Ovary (tissue), 9 donors: ENCODE results near the gene SYPL1. TPM values are rescaled to one million over a fixed set of nuclear protein-coding genes. Genes with fewer than 3 reads are reported as not detected.

Source experiments
- DNase-seq, 5 donors: peaks; one replicate each; pipeline ENCODE4 v3.0.0-alpha.2; 2019 to 2020
- H3K27ac ChIP-seq, 2 donors: fragments of 200-600 bp; one replicate each; pipeline versions ENCODE4 v1.5.1 to v1.8.0; 2019 to 2022
- H3K27me3 ChIP-seq: fragments of 200-600 bp; one replicate; pipeline ENCODE4 v1.8.0; 2022
- H3K36me3 ChIP-seq: fragments of 200-600 bp; sonication (generic); one replicate; pipeline ENCODE4 v1.5.1; 2019
- H3K4me1 ChIP-seq: one replicate; pipeline ENCODE4 v1.8.1; 2013; ENCODE audit warnings: mild to moderate bottlenecking, moderate library complexity; ENCODE audit not compliant: insufficient read depth
- H3K4me3 ChIP-seq: fragments of 200-600 bp; sonication (generic); one replicate; pipeline ENCODE4 v1.5.1; 2017
- H3K9me3 ChIP-seq, 2 donors: fragments of 200-600 bp in 1 of 2; sonication (generic) in 1 of 2; one replicate each; pipeline versions ENCODE4 v1.5.1 to v1.8.1; 2013 to 2019; ENCODE audit warnings: mild to moderate bottlenecking in 1 of 2, moderate library complexity in 1 of 2
- CTCF ChIP-seq, 3 donors: fragments of 450-650 bp in 2 of 3; fragments of 200-600 bp in 1 of 3; IDR thresholded peaks; one replicate each; pipeline versions ENCODE4 v1.5.1 to v1.8.0; 2016 to 2022; ENCODE audit warnings: antibody characterized with exemption in 3 of 3, mild to moderate bottlenecking in 1 of 3
- EP300 ChIP-seq: sonication (generic); formaldehyde crosslinking; IDR thresholded peaks from one replicate; pipeline ENCODE4 v1.6.1; 2017; ENCODE audit warnings: antibody characterized with exemption
- POLR2A ChIP-seq: fragments of 450-650 bp; IDR thresholded peaks from one replicate; pipeline ENCODE4 v1.6.1; 2017; ENCODE audit warnings: antibody characterized with exemption, mild to moderate bottlenecking, moderate library complexity
- WGBS, 3 donors: extraction: QIAGEN DNeasy Blood & Tissue Kit in 1 of 3; methylation state at CpG; one replicate each; pipeline versions ENCODE4 v1.1.5 to v1.1.7; 2013 to 2017; 5-methylcytosine and 5-hydroxymethylcytosine counted together
- intact Hi-C, 4 donors: fragments of 100-400 bp; cut with DNase I; formaldehyde crosslinking; loops; one replicate each; pipeline versions ENCODE4 v1.11.0 to v1.15.1; 2022 to 2023
- polyA plus RNA-seq, 2 donors: library from polyadenylated mRNA; stranded (reverse); fragments of 200-250 nt in 1 of 2; fragments of 350-450 nt in 1 of 2; fragmentation: Illumina TruSeq in 1 of 2; extraction: RNeasy Lipid Tissue Mini Kit (QIAGEN cat#74804) in 1 of 2; gene quantifications; one replicate each; pipeline ENCODE4 v1.2.3, GENCODE V29; 2013 to 2014
- total RNA-seq, 7 donors: library from RNA; depleted of rRNA in 2 of 7; stranded (reverse); fragments of >200 nt in 2 of 7; fragmentation: NEBNext Ultra II Directional in 3 of 7; extraction: Animal tissue kit (Norgen Biotek cat#: 25700) in 3 of 7; gene quantifications; one replicate each; pipeline versions ENCODE4 v1.1.0 to v1.2.4, GENCODE V29; 2016 to 2023
- donor health status: DM: no; HTN: no; CAD: no; lungs with moderate emphysema.
- donor health status: DM: no; HTN: no; CAD: no.
- donor health status: Bipolar disorder and iron deficiency.
- donor health status: DM: yes; HTN: yes; CAD: no.
- donor health status: DM: no; HTN: no; CAD: no.
- donor health status: DM: yes; HTN: yes; CAD: no.

The SYPL1 gene
- total and polyA plus RNA-seq, 9 donors = 71.5 to 127 (median 83.5) TPM

GRCh38 chr7:106080300-106080987 is 31.7 kb downstream of the SYPL1 start:
- Histone ChIP-seq H3K9me3 (no peaks in the 10 kb centered on the region), H3K4me3 (no peak overlapping the region), H3K4me1 (peaks cover 2% of the 10 kb centered on the region), H3K27me3 (no peaks in the 10 kb centered on the region), H3K36me3 (no peaks in the 10 kb centered on the region), H3K27ac (no peak overlapping the region)
- DNase-seq = no peak
- 53 to 75% (median 72%) methylated on average over 6 of the region's 6 CpGs for WGBS, 3 donors
- intact Hi-C loops = no loop called here
- TF ChIP-seq EP300 = no peak
- TF ChIP-seq POLR2A = no peak
- TF ChIP-seq CTCF (IDR thresholded peaks at IDR 0.05) = no peak

- peaks cover 2% of the 10 kb centered on the region for H3K4me1 ChIP-seq
- intact Hi-C loops = no loop called here
- WGBS, 3 donors = 80 to 85% (median 84%) methylated on average over 2 of the region's 2 CpGs
- H3K27ac ChIP-seq = no peak overlapping the region
- H3K4me3 ChIP-seq = no peak overlapping the region
- H3K27me3 ChIP-seq = no peaks in the 10 kb centered on the region
- no peak for TF ChIP-seq POLR2A
- no peak for TF ChIP-seq EP300
- no peak for TF ChIP-seq CTCF (IDR thresholded peaks at IDR 0.05)
- DNase-seq = no peak
- no peaks in the 10 kb centered on the region for H3K36me3 ChIP-seq
- H3K9me3 ChIP-seq = no peaks in the 10 kb centered on the region
Measured at GRCh38 chr7:106076537-106076936, 35.6 kb downstream of the SYPL1 start.

GRCh38 chr7:106075937-106076336 is 36.2 kb downstream of the SYPL1 start:
- 75 to 80% (median 79%) methylated on average over 2 of the region's 2 CpGs for WGBS, 3 donors
- H3K27ac ChIP-seq = no peak overlapping the region
- no peaks in the 10 kb centered on the region for H3K36me3 ChIP-seq
- no peak for DNase-seq
- no peak overlapping the region for H3K4me3 ChIP-seq
- no peaks in the 10 kb centered on the region for H3K27me3 ChIP-seq
- no peaks in the 10 kb centered on the region for H3K9me3 ChIP-seq
- intact Hi-C loops = no loop called here
- TF ChIP-seq POLR2A (no peak), EP300 (no peak), CTCF (IDR thresholded peaks at IDR 0.05) (no peak)
- peaks cover 2% of the 10 kb centered on the region for H3K4me1 ChIP-seq

GRCh38 chr7:106074257-106074656 is 37.9 kb downstream of the SYPL1 start:
- Histone ChIP-seq H3K36me3 (no peaks in the 10 kb centered on the region), H3K4me3 (no peak overlapping the region), H3K9me3 (no peaks in the 10 kb centered on the region), H3K27me3 (no peaks in the 10 kb centered on the region), H3K27ac (no peak overlapping the region), H3K4me1 (no peaks in the 10 kb centered on the region)
- WGBS, 3 donors = 91 to 96% (median 91%) methylated on average over 9 of the region's 9 CpGs
- no peak for DNase-seq
- intact Hi-C loops = no loop called here
- no peak for TF ChIP-seq CTCF (IDR thresholded peaks at IDR 0.05)
- no peak for TF ChIP-seq EP300
- no peak for TF ChIP-seq POLR2A
